ENCODE data around the gene SOHLH1.

The SOHLH1 gene

DNA sequence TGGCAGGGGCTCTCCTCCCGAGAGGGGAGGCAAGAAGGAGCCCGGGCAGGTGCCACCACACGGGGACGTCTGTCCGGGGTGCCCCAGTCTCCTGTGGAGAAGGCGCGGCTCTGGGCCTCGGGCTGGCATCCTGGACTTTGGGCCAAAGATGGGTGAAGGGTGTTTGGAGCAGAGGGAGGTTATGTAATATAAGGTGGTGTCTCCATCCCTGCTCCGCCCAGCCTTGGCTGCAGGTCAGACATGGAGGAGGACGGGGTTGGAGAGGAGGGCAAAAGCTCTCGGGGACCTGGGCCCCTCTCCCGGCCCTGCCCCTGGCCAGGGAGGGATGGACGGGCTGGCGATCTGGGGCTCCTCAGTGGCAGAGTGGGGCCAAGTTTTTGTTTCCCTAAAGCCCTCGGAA is 1.2 kb upstream of the SOHLH1 start:
- H3K27ac ChIP-seq (replicated peaks), result no peak overlapping the region
- no peak for DNase-seq (ENCODE audit: low read depth in 1 of 2, low spot score in 1 of 2)
- TF ChIP-seq REST (IDR thresholded peaks at IDR 0.05; ENCODE audit: insufficient replicate concordance, low read depth) (no peak), POLR2AphosphoS5 (IDR thresholded peaks at IDR 0.05; ENCODE audit: low read depth) (no peak), GABPA (IDR thresholded peaks at IDR 0.05; ENCODE audit: low read depth) (no peak)
- H3K27me3 ChIP-seq (ENCODE audit: insufficient read depth, poor library complexity, severe bottlenecking), result peaks cover 8% of the 10 kb centered on the region
- no peak overlapping the region for H3K4me3 ChIP-seq (replicated peaks; ENCODE audit: insufficient read depth, low read length)

DNA sequence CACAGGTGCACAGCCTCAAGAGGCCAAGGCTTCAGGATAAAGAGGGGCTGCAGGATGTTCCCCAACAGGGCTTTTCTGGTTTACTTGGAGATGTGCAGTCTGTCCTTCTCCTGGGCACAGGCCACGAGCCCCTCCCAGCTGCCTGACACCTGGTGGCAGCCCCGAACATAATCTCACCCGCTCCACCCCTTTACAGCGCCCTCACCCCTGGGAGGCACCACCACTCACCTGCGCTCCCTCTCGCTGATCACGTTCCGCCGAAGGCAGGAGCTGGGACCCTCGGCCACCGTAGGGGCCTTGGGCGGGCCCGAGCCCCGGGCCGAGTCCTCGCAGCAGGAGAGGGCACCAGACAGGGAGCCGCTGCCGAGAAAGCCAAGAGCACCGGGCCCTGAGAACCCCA is 514 bp downstream of the SOHLH1 start:
- Histone ChIP-seq H3K4me3 (replicated peaks; ENCODE audit: insufficient read depth, low read length) (no peak overlapping the region), H3K27me3 (ENCODE audit: insufficient read depth, poor library complexity, severe bottlenecking) (peaks cover 8% of the 10 kb centered on the region), H3K27ac (replicated peaks) (no peak overlapping the region)
- no peak for TF ChIP-seq POLR2AphosphoS5 (IDR thresholded peaks at IDR 0.05; ENCODE audit: low read depth)
- no peak for TF ChIP-seq SPI1 (IDR thresholded peaks at IDR 0.05; ENCODE audit: borderline replicate concordance, low read depth)
- no peak for TF ChIP-seq CTCF (IDR thresholded peaks at IDR 0.05; ENCODE audit: insufficient read depth, low read length)
- no peak for TF ChIP-seq GABPA (IDR thresholded peaks at IDR 0.05; ENCODE audit: low read depth)
- no peak for TF ChIP-seq REST (IDR thresholded peaks at IDR 0.05; ENCODE audit: insufficient replicate concordance, low read depth)
- no peak for DNase-seq (ENCODE audit: low read depth in 1 of 2, low spot score in 1 of 2)

DNA sequence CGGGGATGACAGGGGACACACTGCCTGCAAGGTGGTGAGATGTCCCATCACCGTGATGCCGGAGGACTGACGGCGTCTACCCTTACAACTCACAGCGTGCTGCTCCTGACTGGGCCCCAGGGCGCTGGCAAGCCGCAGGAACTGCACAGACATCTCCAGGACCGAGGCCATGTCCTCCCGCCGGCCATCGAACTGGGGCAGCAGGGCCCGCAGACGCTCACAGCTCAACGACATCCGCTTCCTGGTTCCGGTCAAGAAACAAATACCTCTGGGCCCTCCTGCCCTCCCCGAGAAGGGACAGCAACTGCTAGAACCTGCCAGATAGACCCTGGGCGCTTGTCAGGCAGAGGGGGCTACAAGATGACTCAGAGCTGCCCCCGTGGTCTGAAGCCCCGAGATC is 1.0 kb downstream of the SOHLH1 start:
- Histone ChIP-seq H3K4me3 (replicated peaks; ENCODE audit: insufficient read depth, low read length) (no peak overlapping the region), H3K27ac (replicated peaks) (no peak overlapping the region), H3K27me3 (ENCODE audit: insufficient read depth, poor library complexity, severe bottlenecking) (peaks cover 8% of the 10 kb centered on the region)
- TF ChIP-seq CTCF (IDR thresholded peaks at IDR 0.05; ENCODE audit: insufficient read depth, low read length) (no peak), GABPA (IDR thresholded peaks at IDR 0.05; ENCODE audit: low read depth) (no peak), SPI1 (IDR thresholded peaks at IDR 0.05; ENCODE audit: borderline replicate concordance, low read depth) (no peak), REST (IDR thresholded peaks at IDR 0.05; ENCODE audit: insufficient replicate concordance, low read depth) (no peak), POLR2AphosphoS5 (IDR thresholded peaks at IDR 0.05; ENCODE audit: low read depth) (no peak)
- no peak for DNase-seq (ENCODE audit: low read depth in 1 of 2, low spot score in 1 of 2)

- Histone ChIP-seq H3K27ac (replicated peaks) (no peak overlapping the region), H3K4me3 (replicated peaks; ENCODE audit: insufficient read depth, low read length) (no peak overlapping the region), H3K27me3 (ENCODE audit: insufficient read depth, poor library complexity, severe bottlenecking) (peaks cover 8% of the 10 kb centered on the region)
- TF ChIP-seq REST (IDR thresholded peaks at IDR 0.05; ENCODE audit: insufficient replicate concordance, low read depth) (no peak), SPI1 (IDR thresholded peaks at IDR 0.05; ENCODE audit: borderline replicate concordance, low read depth) (no peak), POLR2AphosphoS5 (IDR thresholded peaks at IDR 0.05; ENCODE audit: low read depth) (no peak), GABPA (IDR thresholded peaks at IDR 0.05; ENCODE audit: low read depth) (no peak), CTCF (IDR thresholded peaks at IDR 0.05; ENCODE audit: insufficient read depth, low read length) (no peak)
- DNase-seq (ENCODE audit: low read depth in 1 of 2, low spot score in 1 of 2), result no peak
Observed at GRCh38 chr9:135697226-135697625, 2.1 kb downstream of the SOHLH1 start.
